GM12874 (cell line): ENCODE data around the gene UBR3.

ENCODE experiments used
- CTCF ChIP-seq: IDR thresholded peaks from 2 replicates; pipeline ENCODE4 v1.5.1; 2011; ENCODE audit warnings: low read depth, mild to moderate bottlenecking, control low read depth, low read length, moderate library complexity; ENCODE audit not compliant: insufficient read depth

UBR3 gene

GRCh38 chr2:170073288-170073687 lies 246.0 kb downstream of the UBR3 start:
- TF ChIP-seq CTCF = no peak

- TF ChIP-seq CTCF = no peak
Observed at GRCh38 chr2:170076189-170076588, 248.9 kb downstream of the UBR3 start.

- no peak for TF ChIP-seq CTCF
Observed at GRCh38 chr2:170077830-170078569, 250.7 kb downstream of the UBR3 start.

- no peak for TF ChIP-seq CTCF
Observed at GRCh38 chr2:170084820-170085491, 257.7 kb downstream of the UBR3 start.

- TF ChIP-seq CTCF = no peak
Observed at GRCh38 chr2:170086117-170086688, 258.9 kb downstream of the UBR3 start.

GRCh38 chr2:170086751-170087412 lies 259.6 kb downstream of the UBR3 start:
- TF ChIP-seq CTCF = no peak

- no peak for TF ChIP-seq CTCF
Observed at GRCh38 chr2:170087413-170087793, 260.1 kb downstream of the UBR3 start.
